Heart left ventricle (tissue), 13 donors: ENCODE data around the gene GNS.

Experiments used
- POLR2A ChIP-seq, 2 donors: fragments of 450-650 bp; IDR thresholded peaks; one replicate each; pipeline ENCODE4 v1.6.1; 2017; ENCODE audit warnings: antibody characterized with exemption in 2 of 2, mild to moderate bottlenecking in 2 of 2, moderate library complexity in 2 of 2
- TF ChIP-seq, protein P1 (sequence below), 12 donors: fragments of 200-600 bp; sonication (generic) in 4 of 12; IDR thresholded peaks; one replicate each; pipeline versions ENCODE4 v1.5.0 to v1.8.0; 2018 to 2022; ENCODE audit warnings: antibody characterized with exemption in 12 of 12, mild to moderate bottlenecking in 5 of 12
- donor health status: ischemic (EF 13 %, LVEDD 7.1; RV severe dilation, severe dysfunction).
- donor health status: DM: no; HTN: yes; CAD: no.
- donor health status: DM: no; HTN: no; CAD: no.
- donor health status: ischemic (EF 25% LVEDD 6.9; RV normal size, moderate dysfunction).
- donor health status: ischemic (EF 25% LVEDD 5.7; RV mildly dilated, moderate dysfunction).
- donor health status: ischemic (EF 35%, LVEDD 5.7; RV mildly dilated, moderate dysfunction).
- donor health status: nonischemic (EF 11% LVEDD 7.7; RV severe dilation, severe dysfunction).
- donor health status: DM: yes; HTN: yes; CAD: no.
- donor health status: PGD.
- donor health status: ischemic (EF 29% LVEDD 5.4; RV normal size, mild dysfunction).
- donor health status: nonischemic (EF 23%, LVEDD 6.1; RV moderate dilation, normal function).

DNA sequence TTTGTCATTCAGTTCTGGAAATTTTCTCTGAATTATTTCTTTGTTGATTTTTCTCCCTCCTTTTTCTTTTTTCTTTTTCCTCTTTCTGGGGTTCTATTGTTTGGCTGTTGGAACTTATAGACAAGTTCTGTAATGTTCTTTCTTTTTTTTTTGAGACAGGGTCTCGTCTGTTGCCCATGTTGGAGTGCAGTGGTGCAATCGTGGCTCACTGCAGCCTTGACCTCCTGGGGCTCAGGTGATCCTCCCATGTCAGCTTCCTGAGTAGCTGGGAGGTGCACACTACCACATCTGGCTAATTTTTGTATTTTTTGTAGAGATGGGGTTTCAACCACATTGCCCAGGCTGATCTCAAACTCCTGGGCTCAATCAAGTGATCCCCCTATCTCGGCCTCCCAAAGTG is 35.1 kb upstream of the GNS start:
- TF ChIP-seq, protein P1, sequence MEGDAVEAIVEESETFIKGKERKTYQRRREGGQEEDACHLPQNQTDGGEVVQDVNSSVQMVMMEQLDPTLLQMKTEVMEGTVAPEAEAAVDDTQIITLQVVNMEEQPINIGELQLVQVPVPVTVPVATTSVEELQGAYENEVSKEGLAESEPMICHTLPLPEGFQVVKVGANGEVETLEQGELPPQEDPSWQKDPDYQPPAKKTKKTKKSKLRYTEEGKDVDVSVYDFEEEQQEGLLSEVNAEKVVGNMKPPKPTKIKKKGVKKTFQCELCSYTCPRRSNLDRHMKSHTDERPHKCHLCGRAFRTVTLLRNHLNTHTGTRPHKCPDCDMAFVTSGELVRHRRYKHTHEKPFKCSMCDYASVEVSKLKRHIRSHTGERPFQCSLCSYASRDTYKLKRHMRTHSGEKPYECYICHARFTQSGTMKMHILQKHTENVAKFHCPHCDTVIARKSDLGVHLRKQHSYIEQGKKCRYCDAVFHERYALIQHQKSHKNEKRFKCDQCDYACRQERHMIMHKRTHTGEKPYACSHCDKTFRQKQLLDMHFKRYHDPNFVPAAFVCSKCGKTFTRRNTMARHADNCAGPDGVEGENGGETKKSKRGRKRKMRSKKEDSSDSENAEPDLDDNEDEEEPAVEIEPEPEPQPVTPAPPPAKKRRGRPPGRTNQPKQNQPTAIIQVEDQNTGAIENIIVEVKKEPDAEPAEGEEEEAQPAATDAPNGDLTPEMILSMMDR (IDR thresholded peaks at IDR 0.05): no peak
- TF ChIP-seq POLR2A (IDR thresholded peaks at IDR 0.05): no peak
